HepG2 (cell line): ENCODE results near the gene MT1A. TPM values are rescaled to one million over a fixed set of nuclear protein-coding genes. Genes with fewer than 3 reads are reported as not detected.
A peak's percentile ranks its signal among the peaks of the same experiment; 100 is the strongest.

ENCODE experiments used
- ATAC-seq: fragments of 200-7000 bp; cut with Tn5 transposase; 3 replicates; pipeline ENCODE4 v1.9.1; 2020; ENCODE audit warnings: mild to moderate bottlenecking, moderate library complexity
- BruUV-seq: library from RNA; stranded (reverse); fragments of 400-500 nt; replicated peaks from 2 replicates; lab custom pipeline; 2021; lab: Mats Ljungman, UMichigan
- CTCF ChIA-PET: fragments of 300-600 bp; formaldehyde crosslinking; extraction: SDS; loops from one replicate; lab custom pipeline; 2021; ENCODE audit warnings: low total read pairs, inconsistent platforms, low intra/inter-chr PET ratio; lab: Yijun Ruan, JAX
- POLR2A ChIA-PET: fragments of 350-600 bp; sonication (Branson Sonifier 250); formaldehyde crosslinking; loops from one replicate; lab custom pipeline; 2020; ENCODE audit warnings: antibody characterized with exemption, inconsistent platforms; lab: Yijun Ruan, JAX
- DNase-seq: peaks from one replicate; pipeline ENCODE4 v3.0.0-alpha.2; 2015; ENCODE audit warnings: low spot score
- FAIRE-seq: peaks from 3 replicates; lab custom pipeline; 2011; peaks lifted over from hg19 to GRCh38; lab: Jason Lieb, UNC
- H2AFZ ChIP-seq: one replicate; pipeline ENCODE4 v1.6.1; 2011; ENCODE audit warnings: low read length, inconsistent platforms
- H3K27ac ChIP-seq: fragments of 300-600 bp; 3 replicates; pipeline ENCODE4 v1.8.0; 2011; ENCODE audit warnings: mixed run types, mild to moderate bottlenecking, mixed read lengths, low read length, inconsistent platforms; ENCODE audit not compliant: insufficient read depth; ENCODE audit errors: extremely low read length
- H3K27me3 ChIP-seq, 2 experiments: fragments of 200-600 bp in 1 of 2; 2 replicates in 1 of 2; 3 replicates in 1 of 2; pipeline versions ENCODE4 v1.6.0 to v1.8.0; 2011; ENCODE audit warnings: low read length in 2 of 2, mild to moderate bottlenecking in 2 of 2, moderate library complexity in 2 of 2, inconsistent platforms in 1 of 2; ENCODE audit not compliant: insufficient read depth in 2 of 2, control insufficient read depth in 1 of 2
- H3K36me3 ChIP-seq, 2 experiments: fragments of 200-600 bp in 1 of 2; replicated peaks in 1 of 2; 2 replicates in 1 of 2; 3 replicates in 1 of 2; pipeline versions ENCODE4 v1.5.1 to v1.8.0; 2011; ENCODE audit warnings: low read length in 2 of 2, inconsistent platforms in 1 of 2; ENCODE audit not compliant: insufficient read depth in 2 of 2, control insufficient read depth in 1 of 2
- H3K4me1 ChIP-seq: 2 replicates; pipeline ENCODE4 v1.5.1; 2012; ENCODE audit warnings: low read length, inconsistent platforms; ENCODE audit not compliant: insufficient read depth
- H3K4me2 ChIP-seq: 2 replicates; pipeline ENCODE4 v1.6.0; 2011; ENCODE audit warnings: low read depth, low read length, inconsistent platforms
- H3K4me3 ChIP-seq, 3 experiments: fragments of 200-600 bp in 1 of 3; sonication (generic), shearing (Covaris generic) in 1 of 3; replicated peaks in 1 of 3; 2 replicates each; pipeline ENCODE4 v1.5.1; 2011 to 2016; ENCODE audit warnings: low read length in 3 of 3, inconsistent platforms in 2 of 3, low read depth in 2 of 3, mild to moderate bottlenecking in 2 of 3, control low read depth in 1 of 3, mixed read lengths in 1 of 3; ENCODE audit not compliant: insufficient read depth in 1 of 3
- H3K79me2 ChIP-seq: one replicate; pipeline ENCODE4 v1.6.1; 2011; ENCODE audit warnings: low read length, inconsistent platforms; ENCODE audit not compliant: insufficient read depth
- H3K9ac ChIP-seq: 2 replicates; pipeline ENCODE4 v1.6.0; 2011; ENCODE audit warnings: mild to moderate bottlenecking, low read depth, low read length, inconsistent platforms; ENCODE audit not compliant: insufficient read depth
- H3K9me3 ChIP-seq: 2 replicates; pipeline ENCODE4 v1.5.1; 2012; ENCODE audit warnings: mild to moderate bottlenecking, low read length
- H4K20me1 ChIP-seq: 2 replicates; pipeline ENCODE4 v1.6.0; 2011; ENCODE audit warnings: inconsistent platforms, mild to moderate bottlenecking, low read length, moderate library complexity; ENCODE audit not compliant: insufficient read depth
- CEBPB ChIP-seq: IDR thresholded peaks from 2 replicates; pipeline ENCODE4 v1.6.1; 2011; ENCODE audit warnings: low read depth, low read length, improper control_type of control experiment, borderline replicate concordance
- GZF1 ChIP-seq: sonication (generic); formaldehyde crosslinking; IDR thresholded peaks from 2 replicates; pipeline ENCODE4 v1.5.1; 2020; ENCODE audit warnings: mild to moderate bottlenecking, missing genetic modification reagents
- WGBS: methylation state at CpG from one replicate; pipeline ENCODE4 v1.1.6; 2017; ENCODE audit warnings: low lambda C conversion rate; 5-methylcytosine and 5-hydroxymethylcytosine counted together
- in situ Hi-C: cut with HindIII; loops from 2 replicates; pipeline ENCODE4 v1.10.0; 2017; ENCODE audit warnings: low pct_unique_long_range_greater_than_20kb; ENCODE audit not compliant: extremely low pct_ligation_motif_present
- intact Hi-C: fragments of 100-400 bp; cut with micrococcal nuclease; formaldehyde crosslinking; loops from one replicate; pipeline ENCODE4 v1.10.0; 2022; ENCODE audit not compliant: unreplicated experiment
- polyA plus RNA-seq, 8 experiments: library from polyadenylated mRNA; depleted of rRNA in 3 of 8; stranded (reverse) in 7 of 8; unstranded in 1 of 8; fragments of >200 nt; fragmentation: Illumina TruSeq in 4 of 8; extraction: Trizol in 4 of 8; gene quantifications; 2 replicates each; pipeline versions ENCODE4 v1.2.1 to v1.2.3, GENCODE V29; 2011 to 2016; ENCODE audit warnings: low read depth in 4 of 8, missing spikeins in 1 of 8, mixed read lengths in 1 of 8; ENCODE audit not compliant: insufficient read depth in 1 of 8
- total RNA-seq, 5 experiments: library from RNA; depleted of rRNA; stranded (reverse); fragments of >200 nt; fragmentation: Illumina TruSeq; extraction: Trizol; gene quantifications; 2 replicates each; pipeline ENCODE4 v1.2.3, GENCODE V29; 2016; ENCODE audit warnings: low read depth in 1 of 5
- TF ChIP-seq, protein P1 (sequence below): sonication (generic); formaldehyde crosslinking; IDR thresholded peaks from 2 replicates; pipeline ENCODE4 v1.4.0; 2020; ENCODE audit warnings: missing genetic modification reagents

MT1A gene
- total and polyA plus RNA-seq, 2 of the 13 experiments (the other 11 are each of a cell fraction or from before 2014, with no cell fraction given) = 8.3 to 10.4 TPM

- H3K36me3 ChIP-seq = no peaks in the 10 kb centered on the region
- no peaks in the 10 kb centered on the region for H3K9me3 ChIP-seq
- H4K20me1 ChIP-seq = no peaks in the 10 kb centered on the region
- intact Hi-C loops (no loop called here), in situ Hi-C loops (no loop called here)
- H3K9ac ChIP-seq = no peak overlapping the region
- DNase-seq (no peak), ATAC-seq (no peak), FAIRE-seq (no peak)
- ChIA-PET POLR2A (no interaction called here), CTCF (no interaction called here)
- peaks cover 18% of the 10 kb centered on the region for H3K4me1 ChIP-seq
- BruUV-seq = no TSS peak
- H3K27ac ChIP-seq = no peak overlapping the region
- 72% methylated on average over 23 of the region's 23 CpGs for WGBS
- no peak overlapping the region for H3K4me2 ChIP-seq
- no peak overlapping the region for H3K4me3 ChIP-seq
- peaks cover 11 to 37% of the 10 kb centered on the region in 2 experiments; a peak in 4 of 5 replicates for H3K27me3 ChIP-seq
- no peaks in the 10 kb centered on the region for H3K79me2 ChIP-seq
- H2AFZ ChIP-seq = no peak overlapping the region
- TF ChIP-seq, protein P1, sequence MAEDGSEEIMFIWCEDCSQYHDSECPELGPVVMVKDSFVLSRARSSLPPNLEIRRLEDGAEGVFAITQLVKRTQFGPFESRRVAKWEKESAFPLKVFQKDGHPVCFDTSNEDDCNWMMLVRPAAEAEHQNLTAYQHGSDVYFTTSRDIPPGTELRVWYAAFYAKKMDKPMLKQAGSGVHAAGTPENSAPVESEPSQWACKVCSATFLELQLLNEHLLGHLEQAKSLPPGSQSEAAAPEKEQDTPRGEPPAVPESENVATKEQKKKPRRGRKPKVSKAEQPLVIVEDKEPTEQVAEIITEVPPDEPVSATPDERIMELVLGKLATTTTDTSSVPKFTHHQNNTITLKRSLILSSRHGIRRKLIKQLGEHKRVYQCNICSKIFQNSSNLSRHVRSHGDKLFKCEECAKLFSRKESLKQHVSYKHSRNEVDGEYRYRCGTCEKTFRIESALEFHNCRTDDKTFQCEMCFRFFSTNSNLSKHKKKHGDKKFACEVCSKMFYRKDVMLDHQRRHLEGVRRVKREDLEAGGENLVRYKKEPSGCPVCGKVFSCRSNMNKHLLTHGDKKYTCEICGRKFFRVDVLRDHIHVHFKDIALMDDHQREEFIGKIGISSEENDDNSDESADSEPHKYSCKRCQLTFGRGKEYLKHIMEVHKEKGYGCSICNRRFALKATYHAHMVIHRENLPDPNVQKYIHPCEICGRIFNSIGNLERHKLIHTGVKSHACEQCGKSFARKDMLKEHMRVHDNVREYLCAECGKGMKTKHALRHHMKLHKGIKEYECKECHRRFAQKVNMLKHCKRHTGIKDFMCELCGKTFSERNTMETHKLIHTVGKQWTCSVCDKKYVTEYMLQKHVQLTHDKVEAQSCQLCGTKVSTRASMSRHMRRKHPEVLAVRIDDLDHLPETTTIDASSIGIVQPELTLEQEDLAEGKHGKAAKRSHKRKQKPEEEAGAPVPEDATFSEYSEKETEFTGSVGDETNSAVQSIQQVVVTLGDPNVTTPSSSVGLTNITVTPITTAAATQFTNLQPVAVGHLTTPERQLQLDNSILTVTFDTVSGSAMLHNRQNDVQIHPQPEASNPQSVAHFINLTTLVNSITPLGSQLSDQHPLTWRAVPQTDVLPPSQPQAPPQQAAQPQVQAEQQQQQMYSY (CRISPR knock-in tag) = peak; percentile 59
- TF ChIP-seq GZF1 (CRISPR knock-in tag) = no peak
- TF ChIP-seq CEBPB = 0 out of 2 replicates have a peak, but pooled peaks have one; percentile 12
Measured at GRCh38 chr16:56616608-56617211, 21.8 kb upstream of the MT1A start.
